Breast epithelium (tissue), 3 donors: ENCODE measurements around the gene CACNA2D1.

Experiments used
- POLR2A ChIP-seq: fragments of 450-650 bp; IDR thresholded peaks from one replicate; pipeline ENCODE4 v1.6.1; 2016; ENCODE audit warnings: antibody characterized with exemption, mild to moderate bottlenecking, moderate library complexity
- POLR2AphosphoS5 ChIP-seq, 3 donors: sonication (generic); formaldehyde crosslinking; IDR thresholded peaks; one replicate each; pipeline ENCODE4 v1.6.1; 2017; ENCODE audit warnings: antibody characterized with exemption in 3 of 3
- TF ChIP-seq, protein P1 (sequence below), 3 donors: fragments of 450-650 bp; IDR thresholded peaks; one replicate each; pipeline ENCODE4 v1.5.1; 2016 to 2017; ENCODE audit warnings: antibody characterized with exemption in 3 of 3, mild to moderate bottlenecking in 3 of 3, moderate library complexity in 3 of 3

DNA sequence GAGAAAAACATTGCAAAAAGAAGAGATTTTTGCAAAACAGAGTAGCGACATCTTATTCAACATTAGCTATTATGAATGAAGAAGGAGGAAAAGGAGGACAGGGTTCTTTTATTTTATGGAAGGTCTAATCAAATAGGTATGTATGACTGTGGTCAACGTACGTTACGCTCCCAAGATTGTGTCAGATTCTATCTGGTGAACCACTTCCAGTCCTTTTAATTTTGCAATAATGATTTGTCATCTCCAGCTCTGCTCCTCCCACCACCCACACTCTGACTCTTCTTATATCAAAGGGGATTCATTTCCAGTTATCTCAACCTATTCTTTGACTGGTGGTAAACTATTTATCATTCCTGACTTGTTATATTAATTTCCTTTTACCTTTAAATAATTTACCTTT is 259.9 kb downstream of the CACNA2D1 start:
- TF ChIP-seq, protein P1, sequence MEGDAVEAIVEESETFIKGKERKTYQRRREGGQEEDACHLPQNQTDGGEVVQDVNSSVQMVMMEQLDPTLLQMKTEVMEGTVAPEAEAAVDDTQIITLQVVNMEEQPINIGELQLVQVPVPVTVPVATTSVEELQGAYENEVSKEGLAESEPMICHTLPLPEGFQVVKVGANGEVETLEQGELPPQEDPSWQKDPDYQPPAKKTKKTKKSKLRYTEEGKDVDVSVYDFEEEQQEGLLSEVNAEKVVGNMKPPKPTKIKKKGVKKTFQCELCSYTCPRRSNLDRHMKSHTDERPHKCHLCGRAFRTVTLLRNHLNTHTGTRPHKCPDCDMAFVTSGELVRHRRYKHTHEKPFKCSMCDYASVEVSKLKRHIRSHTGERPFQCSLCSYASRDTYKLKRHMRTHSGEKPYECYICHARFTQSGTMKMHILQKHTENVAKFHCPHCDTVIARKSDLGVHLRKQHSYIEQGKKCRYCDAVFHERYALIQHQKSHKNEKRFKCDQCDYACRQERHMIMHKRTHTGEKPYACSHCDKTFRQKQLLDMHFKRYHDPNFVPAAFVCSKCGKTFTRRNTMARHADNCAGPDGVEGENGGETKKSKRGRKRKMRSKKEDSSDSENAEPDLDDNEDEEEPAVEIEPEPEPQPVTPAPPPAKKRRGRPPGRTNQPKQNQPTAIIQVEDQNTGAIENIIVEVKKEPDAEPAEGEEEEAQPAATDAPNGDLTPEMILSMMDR (IDR thresholded peaks at IDR 0.05): no peak
- TF ChIP-seq POLR2A (no peak), POLR2AphosphoS5 (IDR thresholded peaks at IDR 0.05) (no peak)
